ENCODE measurements around the gene KCNK1. TPM values are rescaled to one million over a fixed set of nuclear protein-coding genes. Genes with fewer than 3 reads are reported as not detected.
A peak's percentile ranks its signal among the peaks of the same experiment; 100 is the strongest.

KCNK1 gene
- total and polyA plus RNA-seq, 2 experiments from 2014 or later = 1.8 to 8.5 TPM

DNA sequence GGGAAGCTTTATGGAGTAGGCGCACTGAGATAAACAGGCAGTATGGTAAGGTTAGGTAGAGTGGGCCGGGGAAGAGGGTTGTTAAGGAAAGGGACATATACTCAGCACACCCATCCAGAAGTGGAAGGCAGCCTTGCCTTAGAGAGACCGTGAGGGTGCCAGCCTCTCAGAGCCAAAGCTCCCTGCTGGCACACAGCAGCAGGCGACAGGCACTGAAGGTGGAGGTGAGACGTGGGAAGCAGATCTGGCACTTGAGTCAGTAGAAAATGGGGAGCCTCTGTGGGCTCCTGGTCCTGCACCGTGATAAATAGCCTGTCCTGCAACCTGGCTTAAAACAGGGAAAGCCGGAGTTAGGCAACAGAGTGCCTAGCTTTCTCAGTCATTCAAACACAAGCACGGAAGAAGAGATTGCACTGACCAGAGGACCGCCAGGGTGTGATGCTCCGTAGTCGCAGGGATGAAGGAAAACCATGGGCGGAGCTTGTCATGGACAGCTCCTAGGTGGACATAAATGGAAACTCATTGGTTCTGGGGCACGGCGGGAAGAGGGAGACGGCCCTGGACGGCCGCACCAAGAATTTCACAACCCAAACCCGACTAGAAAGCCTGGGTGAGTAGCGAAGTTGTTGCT lies 15.5 kb downstream of the KCNK1 start:
- Histone ChIP-seq H3K36me3 (no peaks in the 10 kb centered on the region), H3K27me3 (no peaks in the 10 kb centered on the region), H3K9me3 (ENCODE audit: low read depth) (no peaks in the 10 kb centered on the region), H3K4me1 (ENCODE audit: low read depth) (peaks cover 15% of the 10 kb centered on the region), H3K4me3 (no peak overlapping the region), H3K27ac (no peak overlapping the region)
- TF ChIP-seq, protein P1, sequence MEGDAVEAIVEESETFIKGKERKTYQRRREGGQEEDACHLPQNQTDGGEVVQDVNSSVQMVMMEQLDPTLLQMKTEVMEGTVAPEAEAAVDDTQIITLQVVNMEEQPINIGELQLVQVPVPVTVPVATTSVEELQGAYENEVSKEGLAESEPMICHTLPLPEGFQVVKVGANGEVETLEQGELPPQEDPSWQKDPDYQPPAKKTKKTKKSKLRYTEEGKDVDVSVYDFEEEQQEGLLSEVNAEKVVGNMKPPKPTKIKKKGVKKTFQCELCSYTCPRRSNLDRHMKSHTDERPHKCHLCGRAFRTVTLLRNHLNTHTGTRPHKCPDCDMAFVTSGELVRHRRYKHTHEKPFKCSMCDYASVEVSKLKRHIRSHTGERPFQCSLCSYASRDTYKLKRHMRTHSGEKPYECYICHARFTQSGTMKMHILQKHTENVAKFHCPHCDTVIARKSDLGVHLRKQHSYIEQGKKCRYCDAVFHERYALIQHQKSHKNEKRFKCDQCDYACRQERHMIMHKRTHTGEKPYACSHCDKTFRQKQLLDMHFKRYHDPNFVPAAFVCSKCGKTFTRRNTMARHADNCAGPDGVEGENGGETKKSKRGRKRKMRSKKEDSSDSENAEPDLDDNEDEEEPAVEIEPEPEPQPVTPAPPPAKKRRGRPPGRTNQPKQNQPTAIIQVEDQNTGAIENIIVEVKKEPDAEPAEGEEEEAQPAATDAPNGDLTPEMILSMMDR (IDR thresholded peaks at IDR 0.05; ENCODE audit: low read depth, low read length) = no peak
- no peak for DNase-seq (ENCODE audit: low read depth in 1 of 2, low spot score in 1 of 2)

DNA sequence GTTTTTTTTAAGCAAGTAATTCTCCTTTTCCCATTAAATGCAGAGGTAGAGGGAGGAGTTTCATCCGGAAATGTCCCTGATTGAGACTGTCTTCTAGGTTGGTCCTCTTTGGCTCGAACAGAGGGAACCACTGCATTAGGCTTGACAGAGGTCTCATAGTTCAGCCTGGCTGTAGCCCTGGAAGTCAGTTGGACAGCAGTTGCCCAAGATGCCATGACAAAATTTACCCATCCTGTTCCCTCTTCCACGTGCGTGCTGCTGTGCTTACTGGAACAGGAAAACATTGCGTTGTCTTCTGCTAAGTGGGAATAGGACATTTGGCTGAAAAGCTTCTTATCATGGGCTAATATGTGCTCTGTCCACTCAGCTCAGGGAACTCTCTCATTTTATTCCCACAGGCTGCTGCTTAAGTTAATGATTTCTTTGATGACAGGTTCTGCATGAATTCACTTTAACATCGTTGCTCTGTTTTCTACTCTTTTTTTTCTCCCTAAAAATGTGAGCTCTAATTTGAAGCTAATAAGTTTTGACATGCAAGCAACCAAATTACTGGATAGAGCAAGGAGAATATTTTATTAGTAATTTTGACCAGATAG lies 18.0 kb downstream of the KCNK1 start:
- Histone ChIP-seq H3K36me3 (no peaks in the 10 kb centered on the region), H3K27ac (no peak overlapping the region), H3K4me3 (no peak overlapping the region), H3K9me3 (ENCODE audit: low read depth) (no peaks in the 10 kb centered on the region), H3K4me1 (ENCODE audit: low read depth) (peaks cover 21% of the 10 kb centered on the region), H3K27me3 (no peaks in the 10 kb centered on the region)
- TF ChIP-seq, protein P1 (IDR thresholded peaks at IDR 0.05; ENCODE audit: low read depth, low read length) = no peak
- DNase-seq (ENCODE audit: low read depth in 1 of 2, low spot score in 1 of 2) = no peak

- no peaks in the 10 kb centered on the region for H3K36me3 ChIP-seq
- no peaks in the 10 kb centered on the region for H3K27me3 ChIP-seq
- TF ChIP-seq, protein P1 (IDR thresholded peaks at IDR 0.05; ENCODE audit: low read depth, low read length) = no peak
- no peak overlapping the region for H3K27ac ChIP-seq
- no peaks in the 10 kb centered on the region for H3K9me3 ChIP-seq (ENCODE audit: low read depth)
- DNase-seq (ENCODE audit: low read depth in 1 of 2, low spot score in 1 of 2) = no peak
- peaks cover 21% of the 10 kb centered on the region for H3K4me1 ChIP-seq (ENCODE audit: low read depth)
- no peak overlapping the region for H3K4me3 ChIP-seq
Measured at GRCh38 chr1:233632436-233632835, 18.5 kb downstream of the KCNK1 start.

DNA sequence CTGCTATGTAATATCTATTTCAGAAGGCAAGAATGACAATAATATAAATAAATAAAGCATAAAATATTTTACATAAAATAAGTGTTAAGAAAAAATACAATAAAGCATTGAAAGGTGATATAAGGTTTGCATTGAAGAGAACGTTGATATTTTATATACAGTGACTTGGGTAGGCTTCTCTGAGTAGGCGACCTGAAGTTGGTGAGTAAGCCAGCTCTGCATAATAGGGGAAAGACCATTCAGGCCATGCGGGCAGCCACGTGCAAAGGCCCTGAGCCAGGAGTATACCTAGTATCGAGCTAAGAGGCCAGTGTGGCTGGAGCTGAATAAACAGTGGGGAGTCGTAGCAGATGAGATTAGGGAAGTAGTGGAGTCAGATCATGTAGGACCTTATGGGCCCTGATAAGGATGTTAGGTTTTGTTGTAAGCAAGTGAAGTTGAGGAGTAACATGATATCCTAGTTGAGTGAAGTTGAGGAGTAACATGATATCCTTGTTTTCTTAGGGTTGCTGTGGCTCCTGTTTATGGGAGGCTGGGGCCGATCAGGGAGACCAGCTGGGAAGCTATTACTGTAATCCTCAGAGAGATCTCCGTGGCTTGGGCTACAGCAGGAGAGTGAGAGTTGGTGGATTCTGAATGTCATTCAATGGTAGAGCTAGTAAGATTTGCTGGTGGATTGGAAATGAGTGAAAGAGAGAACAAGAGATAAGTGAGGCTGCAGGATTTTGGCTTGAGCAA lies 22.0 kb downstream of the KCNK1 start:
- Histone ChIP-seq H3K27ac (no peak overlapping the region), H3K36me3 (no peaks in the 10 kb centered on the region)

GRCh38 chr1:233636503-233636877 lies 22.6 kb downstream of the KCNK1 start:
- H3K9me3 ChIP-seq (ENCODE audit: low read depth) = no peaks in the 10 kb centered on the region
- no peaks in the 10 kb centered on the region for H3K27me3 ChIP-seq
- no peaks in the 10 kb centered on the region for H3K36me3 ChIP-seq
- TF ChIP-seq, protein P1 (IDR thresholded peaks at IDR 0.05; ENCODE audit: low read depth, low read length) = no peak
- H3K4me1 ChIP-seq (ENCODE audit: low read depth) = peaks cover 11% of the 10 kb centered on the region
- no peak overlapping the region for H3K27ac ChIP-seq
- no peak overlapping the region for H3K4me3 ChIP-seq
- DNase-seq (ENCODE audit: low read depth in 1 of 2, low spot score in 1 of 2) = no peak

More for the DNA sequence above, 22.0 kb downstream of the KCNK1 start:
- no peak overlapping the region for H3K4me3 ChIP-seq
- TF ChIP-seq, protein P1 (IDR thresholded peaks at IDR 0.05; ENCODE audit: low read depth, low read length) = no peak
- DNase-seq (ENCODE audit: low read depth in 1 of 2, low spot score in 1 of 2) = peak in 1 of 2 donors; percentile 9
- peaks cover 15% of the 10 kb centered on the region for H3K4me1 ChIP-seq (ENCODE audit: low read depth)
- no peaks in the 10 kb centered on the region for H3K9me3 ChIP-seq (ENCODE audit: low read depth)
- H3K27me3 ChIP-seq = no peaks in the 10 kb centered on the region

Data from cardiac muscle cell (in vitro differentiated cells and primary cell).